Effector CD4-positive, alpha-beta T cell (primary cell): ENCODE results near the gene DUOX2.
"Not testable (repeated sequence)": the region's sequence is repeated elsewhere in the genome, so short reads cannot be mapped to it uniquely, and the experiment has no call there.

Experiments used
- DNase-seq: peaks from one replicate; pipeline ENCODE4 v3.0.0-alpha.2; 2020

Gene DUOX2

DNA sequence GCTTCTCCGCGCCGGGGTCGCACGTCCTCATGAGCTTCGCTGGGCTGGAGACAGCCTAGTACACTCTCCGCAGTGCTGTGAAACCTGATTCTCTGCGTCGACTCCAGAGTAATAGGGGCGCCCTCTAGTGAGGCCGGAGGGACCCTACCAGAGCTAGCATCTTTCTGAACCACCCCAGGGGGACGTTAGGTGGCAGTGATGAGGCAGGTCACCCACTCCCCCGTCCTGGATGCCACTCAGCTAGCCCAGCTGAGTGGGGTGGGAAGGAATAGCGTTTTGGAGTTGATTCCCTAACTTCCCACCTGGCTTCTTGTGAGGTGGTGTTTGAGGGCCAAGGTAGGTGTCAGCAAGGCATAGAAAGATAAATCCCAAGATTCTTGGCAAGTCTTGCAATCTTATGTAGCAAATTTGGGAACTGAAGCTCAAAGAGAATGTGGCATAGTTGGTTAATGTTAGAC lies 4.2 kb upstream of the DUOX2 start:
- DNase-seq: peak; percentile 76

GRCh38 chr15:45117308-45118130 lies 3.5 kb upstream of the DUOX2 start:
- no peak for DNase-seq

DNA sequence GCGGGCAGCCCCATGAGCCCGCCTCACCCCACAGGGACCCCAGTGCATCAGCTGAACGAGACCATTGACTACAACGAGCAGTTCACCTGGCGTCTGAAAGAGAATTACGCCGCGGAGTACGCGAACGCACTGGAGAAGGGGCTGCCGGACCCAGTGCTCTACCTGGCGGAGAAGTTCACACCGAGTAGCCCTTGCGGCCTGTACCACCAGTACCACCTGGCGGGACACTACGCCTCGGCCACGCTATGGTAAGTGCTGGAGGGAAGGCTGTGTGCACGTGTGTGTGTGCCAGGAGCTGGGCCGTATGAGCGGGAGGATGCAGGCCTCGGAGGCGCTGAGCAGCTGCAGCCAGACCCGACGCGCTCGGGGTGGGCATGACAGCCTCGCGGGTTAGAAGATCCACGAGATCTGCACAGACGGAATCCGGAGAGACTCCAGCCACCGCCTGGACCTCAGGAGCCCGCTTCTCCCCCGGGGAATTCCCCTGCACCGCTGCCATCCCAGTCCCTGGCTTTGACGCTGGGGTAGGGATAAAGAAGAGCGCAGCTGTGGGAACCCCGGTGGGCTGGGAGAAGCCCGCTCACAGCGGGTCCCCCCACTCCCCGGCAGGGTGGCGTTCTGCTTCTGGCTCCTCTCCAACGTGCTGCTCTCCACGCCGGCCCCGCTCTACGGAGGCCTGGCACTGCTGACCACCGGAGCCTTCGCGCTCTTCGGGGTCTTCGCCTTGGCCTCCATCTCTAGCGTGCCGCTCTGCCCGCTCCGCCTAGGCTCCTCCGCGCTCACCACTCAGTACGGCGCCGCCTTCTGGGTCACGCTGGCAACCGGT lies 2.7 kb upstream of the DUOX2 start:
- no peak for DNase-seq

DNA sequence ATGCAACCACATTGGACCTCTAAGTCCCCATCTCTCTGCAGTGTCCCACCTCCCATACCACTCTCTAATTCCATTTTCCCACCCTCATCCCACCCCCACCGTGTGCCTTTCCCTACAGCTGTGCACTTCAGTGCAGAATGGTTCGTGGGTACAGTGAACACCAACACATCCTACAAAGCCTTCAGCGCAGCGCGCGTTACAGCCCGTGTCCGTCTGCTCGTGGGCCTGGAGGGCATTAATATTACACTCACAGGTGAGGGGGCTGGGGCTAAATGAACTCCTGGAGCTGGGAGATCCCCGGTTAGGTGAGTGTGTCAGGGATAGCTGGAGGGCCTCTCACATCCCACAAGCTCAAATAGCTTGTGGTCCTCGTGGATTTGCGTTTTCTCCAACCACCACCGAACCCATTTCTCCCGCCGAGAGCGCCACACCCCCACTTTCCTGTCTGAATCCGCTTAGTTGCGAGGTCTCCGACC lies 2.1 kb upstream of the DUOX2 start:
- DNase-seq: no peak

- no peak for DNase-seq
These were observed 1.4 kb upstream of the DUOX2 start for GRCh38 chr15:45115312-45115820.

DNA sequence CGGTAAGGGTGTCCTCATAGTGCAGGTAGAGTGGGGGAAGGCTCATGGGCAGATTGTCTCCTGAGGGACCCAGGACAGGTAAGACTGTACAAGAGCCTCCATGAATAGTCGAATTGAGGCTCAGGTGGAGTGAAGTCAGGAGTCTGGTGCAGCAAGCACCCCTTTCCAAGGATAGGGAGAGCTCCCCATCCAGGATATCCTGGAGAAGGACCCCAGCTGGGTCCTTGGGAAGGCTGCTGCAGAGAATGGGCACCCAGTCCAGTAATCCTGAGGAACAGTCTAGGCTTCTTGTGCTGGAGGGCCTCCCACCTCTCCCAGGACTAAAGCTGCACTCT lies 746 bp upstream of the DUOX2 start:
- DNase-seq: no peak

- no peak for DNase-seq
These were observed 487 bp downstream of the DUOX2 start for GRCh38 chr15:45113380-45113990.

- DNase-seq: no peak
These were observed 1.2 kb downstream of the DUOX2 start for GRCh38 chr15:45112591-45113379.

- no peak for DNase-seq
These were observed 1.8 kb downstream of the DUOX2 start for GRCh38 chr15:45112143-45112590.

GRCh38 chr15:45111390-45112142 lies 2.4 kb downstream of the DUOX2 start:
- DNase-seq: no peak

- no peak for DNase-seq
These were observed 3.6 kb downstream of the DUOX2 start for GRCh38 chr15:45110256-45110820.

DNA sequence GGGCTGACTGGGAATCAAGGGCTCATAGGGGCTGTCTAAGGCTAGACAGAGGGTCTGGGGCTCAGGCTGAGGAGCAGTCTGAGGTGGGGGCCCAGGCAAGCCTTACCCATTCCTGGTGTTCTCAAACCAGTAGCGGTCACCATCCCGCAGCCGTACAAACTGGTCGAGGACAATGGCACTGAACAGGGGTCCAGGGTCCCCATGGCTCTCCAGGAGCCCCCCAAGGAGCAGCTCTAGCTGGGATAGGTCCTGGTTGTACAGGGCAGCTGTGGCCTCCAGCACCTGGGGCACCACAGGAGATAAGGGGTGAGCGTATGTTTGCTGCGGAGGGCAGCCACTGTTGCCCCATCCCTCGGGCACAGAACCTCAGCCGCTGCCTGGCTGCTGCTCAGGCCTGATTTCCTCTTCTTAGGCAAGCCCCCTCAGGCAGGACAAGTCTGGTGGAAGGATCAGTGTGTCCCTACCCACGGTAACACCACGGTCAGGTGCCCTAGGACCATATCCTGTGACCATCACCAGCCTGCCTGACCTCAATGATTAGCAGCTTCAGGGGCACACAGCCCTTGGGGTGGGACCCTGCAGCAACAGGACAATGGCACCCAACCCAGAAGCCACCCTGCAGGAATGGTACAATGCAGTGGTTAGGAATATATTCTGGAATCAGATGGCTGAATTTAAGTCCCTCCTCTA lies 5.9 kb downstream of the DUOX2 start:
- DNase-seq: no peak

- DNase-seq: no peak
These were observed 7.8 kb downstream of the DUOX2 start for GRCh38 chr15:45106002-45106790.

DNA sequence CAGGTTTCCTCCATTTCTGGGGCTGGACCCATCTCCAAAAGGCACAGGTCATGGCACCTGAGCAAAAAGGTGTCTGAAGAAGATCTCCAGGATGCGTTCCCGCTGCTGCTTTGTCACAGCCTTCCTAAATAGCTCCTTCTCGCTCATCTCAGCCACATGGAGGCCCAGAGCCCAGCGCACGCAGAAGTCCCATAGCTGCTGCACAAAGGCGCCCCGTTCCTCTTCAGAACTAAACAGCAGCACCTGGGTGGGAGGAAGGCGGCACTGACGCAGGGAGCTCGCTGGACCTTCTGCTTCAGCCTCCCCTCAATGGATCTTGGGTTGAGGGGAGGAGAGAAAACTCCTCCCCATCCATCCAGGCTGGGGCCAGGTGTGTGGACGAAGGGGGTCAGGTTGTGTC lies 8.4 kb downstream of the DUOX2 start:
- no peak for DNase-seq

- DNase-seq: not testable (repeated sequence)
These were observed 9.8 kb downstream of the DUOX2 start for GRCh38 chr15:45104170-45104569.

GRCh38 chr15:45102226-45102625 lies 11.7 kb downstream of the DUOX2 start:
- no peak for DNase-seq

DNA sequence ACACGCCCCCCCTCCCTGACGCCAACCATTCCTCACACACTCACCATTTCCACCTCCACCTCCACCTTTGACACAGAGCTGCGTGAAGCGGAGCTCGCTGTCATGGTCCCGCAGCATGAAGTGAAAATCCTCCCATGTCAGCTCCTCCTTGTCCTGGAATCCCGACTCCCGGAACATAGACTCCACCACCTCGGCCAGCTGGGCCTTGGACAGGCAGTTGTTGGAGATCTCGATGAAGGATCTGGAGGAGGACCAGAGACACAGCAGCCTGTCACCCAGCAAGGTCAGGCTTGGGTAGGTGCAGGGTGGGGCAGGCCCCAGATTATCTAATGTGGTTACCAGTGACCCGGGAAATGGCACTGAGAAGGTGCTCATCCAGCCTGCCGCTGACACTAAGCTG lies 12.2 kb downstream of the DUOX2 start:
- no peak for DNase-seq

GRCh38 chr15:45100884-45101625 lies 12.9 kb downstream of the DUOX2 start:
- no peak for DNase-seq
